ENCODE results near the gene MSRB3. TPM values are rescaled to one million over a fixed set of nuclear protein-coding genes. Genes with fewer than 3 reads are reported as not detected.

MSRB3 gene
- total RNA-seq, 1 experiment from 2014 or later: 1.4 TPM

- DNase-seq: no peak
- TF ChIP-seq CTCF (IDR thresholded peaks at IDR 0.05; ENCODE audit: unreplicated experiment): no peak
- Mint-ChIP-seq H3K27ac (ENCODE audit: unreplicated experiment) (no peak overlapping the region), H3K27me3 (ENCODE audit: unreplicated experiment) (no peaks in the 10 kb centered on the region), H3K4me1 (ENCODE audit: low read depth, unreplicated experiment) (peaks cover 17% of the 10 kb centered on the region), H3K4me3 (ENCODE audit: low read depth, unreplicated experiment) (no peak overlapping the region), H3K9me3 (ENCODE audit: low read depth, unreplicated experiment) (no peaks in the 10 kb centered on the region), H3K36me3 (ENCODE audit: insufficient read depth, unreplicated experiment) (peaks cover 5% of the 10 kb centered on the region)
- intact Hi-C loops (cut with micrococcal nuclease; ENCODE audit: unreplicated experiment): no loop called here
- CTCF ChIA-PET: interaction anchor here (0.9 kb wide), 1 partner anchor 90 kb away, joined by 3 read pairs; no protein-coding TSS in a partner anchor
- BruUV-seq (replicated peaks): no TSS peak
Measured at GRCh38 chr12:65511912-65512311, 233.4 kb downstream of the MSRB3 start.

Other genes with a start within 250 kb of the MSRB3 start
- not detected in 2 replicates for gene WIF1, start 157.4 kb upstream of the MSRB3 start, total RNA-seq (2022)
- 44.3 and 46.8 TPM in 2 replicates for gene LEMD3, start 109.1 kb upstream of the MSRB3 start, total RNA-seq (2022)